ENCODE data around the gene TMEM168.

TMEM168 gene

DNA sequence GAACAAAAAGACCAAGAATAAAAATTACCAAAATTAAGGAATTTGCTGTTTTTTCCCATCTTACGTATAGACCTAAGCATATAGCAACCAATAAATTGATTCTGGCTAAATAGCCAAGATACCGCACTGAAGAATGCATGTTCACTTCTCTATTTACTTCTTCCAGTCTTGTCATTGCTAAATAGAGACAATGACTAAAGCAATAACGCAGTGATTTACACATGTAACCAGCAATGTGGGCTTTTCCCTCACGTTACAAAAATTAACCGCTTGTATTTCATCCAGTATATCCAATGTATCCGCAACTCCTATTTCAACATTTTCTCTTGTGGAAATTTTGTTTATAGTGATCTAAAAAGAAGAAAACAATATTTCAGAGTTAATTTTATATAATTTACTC lies 5.6 kb downstream of the TMEM168 start:
- in situ Hi-C loops (cut with MboI; ENCODE audit: low pct_unique_long_range_greater_than_20kb, low sequenced_read_pairs), result no loop called here
- no peak for DNase-seq

- peak; percentile 12 for DNase-seq
- in situ Hi-C loops (cut with MboI; ENCODE audit: low pct_unique_long_range_greater_than_20kb, low sequenced_read_pairs), result no loop called here
Measured at GRCh38 chr7:112782498-112782897, 7.7 kb downstream of the TMEM168 start.

DNA sequence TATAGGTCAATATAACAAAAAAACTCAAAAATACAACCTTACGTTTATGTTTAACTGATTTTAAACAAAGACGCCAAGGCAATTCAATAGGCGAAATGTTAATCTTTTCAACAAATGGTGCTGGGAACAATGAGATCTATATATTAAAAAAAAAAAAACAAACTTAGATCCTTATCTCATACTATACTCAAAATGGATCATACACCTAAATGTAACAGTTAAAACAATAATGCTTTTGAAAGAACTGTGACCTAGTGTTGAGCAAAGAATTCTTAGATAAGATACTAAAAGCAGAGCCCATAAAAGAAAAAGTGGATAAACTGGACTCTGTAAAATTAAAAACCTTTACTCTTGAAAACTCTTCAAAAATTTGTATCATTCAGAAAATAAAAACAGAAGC lies 8.6 kb downstream of the TMEM168 start:
- DNase-seq, result no peak
- in situ Hi-C loops (cut with MboI; ENCODE audit: low pct_unique_long_range_greater_than_20kb, low sequenced_read_pairs), result no loop called here

- no peak for DNase-seq
- in situ Hi-C loops (cut with MboI; ENCODE audit: low pct_unique_long_range_greater_than_20kb, low sequenced_read_pairs), result no loop called here
Measured at GRCh38 chr7:112781110-112781509, 9.1 kb downstream of the TMEM168 start.

DNA sequence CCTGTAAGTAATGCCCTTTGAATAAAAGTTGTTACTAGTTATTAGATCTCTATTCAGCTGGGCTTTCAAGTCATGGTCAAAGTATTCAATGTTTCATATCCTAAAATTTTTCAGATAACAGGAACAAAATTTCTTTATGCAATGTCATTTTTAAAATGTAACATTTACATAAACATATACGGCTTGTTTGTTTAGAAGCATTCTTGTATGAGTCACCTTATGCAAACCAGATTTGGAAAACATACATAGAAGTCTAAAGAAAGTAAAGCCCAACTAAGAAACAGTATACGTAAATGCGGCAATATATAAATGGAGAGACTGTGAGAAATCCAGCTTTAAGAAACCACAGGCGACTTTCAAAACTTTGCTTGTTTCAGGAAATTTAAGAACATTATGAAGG lies 10.5 kb downstream of the TMEM168 start:
- DNase-seq, result no peak
- in situ Hi-C loops (cut with MboI; ENCODE audit: low pct_unique_long_range_greater_than_20kb, low sequenced_read_pairs), result no loop called here

DNA sequence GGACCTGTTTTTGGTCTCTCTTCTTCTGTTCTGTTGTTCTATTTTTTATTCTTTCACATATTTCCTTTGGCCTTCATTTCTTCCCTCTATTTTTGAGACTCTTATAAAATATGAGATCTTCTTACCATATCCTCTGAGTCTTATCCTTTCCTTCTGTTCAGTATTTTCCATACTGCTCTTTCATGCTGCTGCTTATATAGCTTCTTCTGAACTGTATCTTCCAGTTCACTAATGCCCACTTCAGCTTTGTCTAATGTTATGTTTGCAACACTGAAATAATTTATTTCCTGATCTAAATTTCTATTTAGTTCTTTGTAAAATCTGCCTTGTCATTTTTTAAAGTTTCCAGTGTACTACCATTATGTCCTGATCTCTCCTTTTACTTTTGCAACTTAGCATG lies 12.8 kb downstream of the TMEM168 start:
- in situ Hi-C loops (cut with MboI; ENCODE audit: low pct_unique_long_range_greater_than_20kb, low sequenced_read_pairs), result no loop called here
- no peak for DNase-seq

GRCh38 chr7:112771166-112771565 lies 19.0 kb downstream of the TMEM168 start:
- in situ Hi-C loops (cut with MboI; ENCODE audit: low pct_unique_long_range_greater_than_20kb, low sequenced_read_pairs), result no loop called here
- DNase-seq, result no peak

DNA sequence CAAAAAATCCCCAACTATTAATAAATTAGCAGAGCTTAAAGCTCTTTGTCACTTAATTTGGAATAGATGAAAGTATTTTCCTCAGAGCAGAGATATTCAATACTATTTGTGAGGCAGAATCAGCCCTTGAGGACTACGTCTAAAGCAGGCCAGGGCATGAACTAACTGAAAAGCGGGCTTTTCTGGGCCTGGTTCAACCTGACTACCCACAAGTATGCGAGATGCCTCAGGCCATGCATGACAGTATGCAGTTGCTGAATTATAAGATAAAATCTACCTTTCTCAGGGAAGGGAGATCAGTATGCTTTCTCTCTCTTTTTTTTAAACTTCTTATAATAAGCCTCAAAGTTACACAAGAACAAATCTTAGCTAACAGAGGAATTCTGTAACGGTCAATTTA lies 20.1 kb downstream of the TMEM168 start:
- in situ Hi-C loops (cut with MboI; ENCODE audit: low pct_unique_long_range_greater_than_20kb, low sequenced_read_pairs), result no loop called here
- DNase-seq, result no peak

GRCh38 chr7:112765105-112765504 lies 25.1 kb downstream of the TMEM168 start:
- no peak for DNase-seq
- in situ Hi-C loops (cut with MboI; ENCODE audit: low pct_unique_long_range_greater_than_20kb, low sequenced_read_pairs), result no loop called here

GRCh38 chr7:112763996-112764395 lies 26.2 kb downstream of the TMEM168 start:
- DNase-seq, result no peak
- in situ Hi-C loops (cut with MboI; ENCODE audit: low pct_unique_long_range_greater_than_20kb, low sequenced_read_pairs), result no loop called here

DNA sequence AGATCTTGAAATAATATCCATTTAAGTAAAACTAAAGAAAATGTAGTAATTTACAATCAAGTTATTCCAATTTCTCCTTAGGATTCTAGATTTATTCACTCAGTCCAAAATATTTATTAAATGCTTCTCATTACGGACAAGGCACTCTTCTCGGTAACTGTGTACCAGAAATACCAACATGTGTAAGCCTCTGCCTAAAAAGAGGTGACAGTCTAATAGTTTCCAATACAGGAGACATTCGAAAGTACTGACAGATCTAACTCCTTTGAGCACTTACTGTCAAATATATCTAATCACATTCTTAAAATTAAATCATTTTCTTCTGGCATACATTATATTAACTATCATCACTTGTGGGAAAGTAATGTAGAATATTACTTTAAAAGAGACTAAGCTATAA lies 26.9 kb downstream of the TMEM168 start:
- in situ Hi-C loops (cut with MboI; ENCODE audit: low pct_unique_long_range_greater_than_20kb, low sequenced_read_pairs), result no loop called here

GRCh38 chr7:112759905-112760304 lies 30.3 kb downstream of the TMEM168 start:
- DNase-seq, result no peak
- in situ Hi-C loops (cut with MboI; ENCODE audit: low pct_unique_long_range_greater_than_20kb, low sequenced_read_pairs), result no loop called here

More for the DNA sequence above, 26.9 kb downstream of the TMEM168 start:
- no peak for DNase-seq

GRCh38 chr7:112757337-112757736 lies 32.9 kb downstream of the TMEM168 start:
- in situ Hi-C loops (cut with MboI; ENCODE audit: low pct_unique_long_range_greater_than_20kb, low sequenced_read_pairs), result no loop called here
- no peak for DNase-seq

GRCh38 chr7:112753298-112753697 lies 36.9 kb downstream of the TMEM168 start:
- in situ Hi-C loops (cut with MboI; ENCODE audit: low pct_unique_long_range_greater_than_20kb, low sequenced_read_pairs), result no loop called here
- no peak for DNase-seq

DNA sequence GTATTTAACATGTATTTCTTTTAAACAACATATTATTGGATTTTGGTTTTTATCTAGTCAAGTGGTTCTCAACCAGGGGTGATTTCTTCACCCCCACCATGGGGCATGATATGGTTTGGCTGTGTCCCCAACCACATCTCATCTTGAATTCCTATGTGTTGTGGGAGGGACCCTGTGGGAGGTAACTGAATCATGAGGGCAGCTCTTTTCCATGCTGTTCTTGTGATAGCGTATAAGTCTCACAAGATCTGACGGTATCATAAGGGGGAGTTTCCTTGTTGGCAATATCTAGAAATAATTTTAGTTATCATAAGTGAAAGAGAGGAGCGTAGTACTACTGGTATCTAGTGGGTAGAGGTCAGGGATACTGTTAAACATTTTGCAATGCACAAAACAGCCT lies 37.6 kb downstream of the TMEM168 start:
- no peak for DNase-seq
- in situ Hi-C loops (cut with MboI; ENCODE audit: low pct_unique_long_range_greater_than_20kb, low sequenced_read_pairs), result no loop called here

DNA sequence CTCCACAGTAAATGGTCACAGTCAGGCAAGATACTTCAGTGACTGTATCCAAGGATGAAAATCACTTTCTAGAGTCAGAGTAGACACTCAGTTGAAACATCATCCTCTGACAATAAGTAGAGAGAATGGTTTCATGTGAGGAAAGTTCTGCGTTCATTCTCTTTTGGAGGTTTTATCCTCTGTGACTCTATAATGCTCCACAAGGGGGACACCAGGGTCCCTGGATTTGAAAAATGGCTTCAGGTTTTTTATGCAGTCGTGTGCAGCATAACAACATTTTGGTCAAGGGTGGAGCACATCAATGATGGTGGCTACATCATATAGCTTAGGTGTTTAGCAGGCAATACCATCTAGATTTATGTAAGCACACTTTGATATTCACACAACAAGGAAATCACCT lies 40.4 kb downstream of the TMEM168 start:
- in situ Hi-C loops (cut with MboI; ENCODE audit: low pct_unique_long_range_greater_than_20kb, low sequenced_read_pairs), result no loop called here
- no peak for DNase-seq

- in situ Hi-C loops (cut with MboI; ENCODE audit: low pct_unique_long_range_greater_than_20kb, low sequenced_read_pairs), result no loop called here
- no peak for DNase-seq
Measured at GRCh38 chr7:112748381-112748780, 41.8 kb downstream of the TMEM168 start.

GRCh38 chr7:112745635-112746034 lies 44.6 kb downstream of the TMEM168 start:
- in situ Hi-C loops (cut with MboI; ENCODE audit: low pct_unique_long_range_greater_than_20kb, low sequenced_read_pairs), result no loop called here
- no peak for DNase-seq

- in situ Hi-C loops (cut with MboI; ENCODE audit: low pct_unique_long_range_greater_than_20kb, low sequenced_read_pairs), result no loop called here
- no peak for DNase-seq
Measured at GRCh38 chr7:112744818-112745217, 45.4 kb downstream of the TMEM168 start.

GRCh38 chr7:112743811-112744210 lies 46.4 kb downstream of the TMEM168 start:
- DNase-seq, result no peak
- in situ Hi-C loops (cut with MboI; ENCODE audit: low pct_unique_long_range_greater_than_20kb, low sequenced_read_pairs), result no loop called here

DNA sequence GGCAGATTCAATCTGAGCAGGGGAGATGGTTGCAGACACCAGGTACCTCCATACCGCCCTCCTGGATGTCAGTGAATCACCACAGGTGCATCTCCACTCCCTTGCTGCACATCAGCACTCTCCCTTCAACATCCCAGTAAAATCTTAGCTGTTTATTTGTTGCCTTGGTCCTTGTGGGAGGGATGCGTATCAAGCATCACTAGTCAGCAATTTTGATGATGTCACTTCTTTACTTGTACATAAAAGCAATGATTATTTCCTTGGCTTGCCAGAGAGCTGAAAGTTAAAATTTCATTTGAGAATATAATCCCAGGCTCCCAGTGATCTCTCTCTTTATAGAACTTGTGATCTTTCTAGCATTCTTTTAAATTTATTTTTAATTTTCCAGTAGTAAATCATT lies 49.5 kb downstream of the TMEM168 start:
- in situ Hi-C loops (cut with MboI; ENCODE audit: low pct_unique_long_range_greater_than_20kb, low sequenced_read_pairs), result no loop called here
- no peak for DNase-seq
